Loucy (cell line): ENCODE measurements around the gene SPACA5B.
"Not testable (repeated sequence)": the region's sequence is repeated elsewhere in the genome, so short reads cannot be mapped to it uniquely, and the experiment has no call there.

Experiments
- CTCF ChIP-seq: fragments of 200-600 bp; sonication (generic); conservative IDR thresholded peaks from 2 replicates; pipeline ENCODE4 v1.5.1; 2014; ENCODE audit warnings: mild to moderate bottlenecking, antibody characterized with exemption, low read length
- EZH2phosphoT487 ChIP-seq: fragments of 200-600 bp; IDR thresholded peaks from 2 replicates; pipeline ENCODE4 v1.6.1; 2018; ENCODE audit warnings: antibody characterized with exemption, mild to moderate bottlenecking, moderate library complexity, borderline replicate concordance

GRCh38 chrX:48132308-48132844, 1.9 kb downstream of the SPACA5B start:
- TF ChIP-seq CTCF, EZH2phosphoT487: not testable (repeated sequence)
